ENCODE results near the gene KLHL29. TPM values are rescaled to one million over a fixed set of nuclear protein-coding genes. Genes with fewer than 3 reads are reported as not detected.

The KLHL29 gene
- total RNA-seq, 1 experiment from 2014 or later: 2.4 TPM

DNA sequence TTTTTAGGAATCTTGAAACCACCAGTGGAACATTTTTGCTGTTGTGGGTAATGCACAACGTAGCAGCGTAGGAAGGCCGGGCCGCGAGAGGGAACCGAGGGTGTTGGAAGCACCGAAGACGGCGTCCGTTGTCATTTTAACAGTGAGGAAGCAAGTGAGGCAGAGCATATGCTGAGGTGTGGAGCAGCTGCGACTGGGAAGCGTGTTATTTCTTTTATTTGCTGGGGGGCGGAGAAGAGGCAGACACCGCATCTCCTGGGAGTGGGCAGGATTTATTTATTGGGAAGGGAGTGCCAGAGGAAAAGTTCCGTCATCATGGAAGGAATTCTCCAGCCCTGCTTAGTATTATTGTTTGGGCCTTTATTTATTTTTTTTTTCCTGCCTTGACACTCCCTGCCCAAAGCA is 232.8 kb downstream of the KLHL29 start:
- Histone ChIP-seq H4K5ac (ENCODE audit: insufficient read length, low read depth, low read length) (no peak overlapping the region), H3K9ac (ENCODE audit: extremely low read depth, insufficient read length, low read length) (no peak overlapping the region), H4K8ac (replicated peaks; ENCODE audit: insufficient read length, low read depth, low read length) (no peak overlapping the region), H4K20me1 (ENCODE audit: control insufficient read depth, insufficient read depth, insufficient read length) (no peaks in the 10 kb centered on the region), H2BK15ac (ENCODE audit: low read depth, low read length) (no peak overlapping the region), H3K27ac (ENCODE audit: insufficient read length, low read depth, low read length) (no peak overlapping the region), H2BK5ac (ENCODE audit: insufficient read length, low read length) (no peak overlapping the region), H2BK20ac (ENCODE audit: low read depth, low read length, poor library complexity, severe bottlenecking) (no peak overlapping the region), H3T11ph (ENCODE audit: low read length) (no peak overlapping the region), H3K79me1 (ENCODE audit: insufficient read depth, low read depth, low read length, poor library complexity, severe bottlenecking) (no peaks in the 10 kb centered on the region), H2BK12ac (ENCODE audit: insufficient read length, low read depth, low read length) (no peak overlapping the region), H3K27me3 (ENCODE audit: insufficient read depth, low read length) (no peaks in the 10 kb centered on the region), H3K79me2 (ENCODE audit: insufficient read depth, low read length) (no peaks in the 10 kb centered on the region), H2AFZ (ENCODE audit: low read length) (no peak overlapping the region), H3K23ac (ENCODE audit: insufficient read length, low read depth, low read length) (no peak overlapping the region), H3K9me3 (ENCODE audit: control insufficient read depth, low read depth, low read length) (no peaks in the 10 kb centered on the region), H2BK120ac (ENCODE audit: low read depth, low read length, poor library complexity, severe bottlenecking) (no peak overlapping the region), H3K4ac (ENCODE audit: low read depth, low read length) (no peak overlapping the region), H3K4me2 (ENCODE audit: insufficient read depth, insufficient read length, low read length) (no peak overlapping the region), H4K91ac (ENCODE audit: insufficient read length, low read depth, low read length) (no peak overlapping the region), H3K14ac (ENCODE audit: insufficient read depth, low read length) (no peak overlapping the region), H3K4me1 (ENCODE audit: insufficient read depth, low read length) (no peaks in the 10 kb centered on the region; the same call in 1 of the 2 replicates), H2AK5ac (ENCODE audit: insufficient read length, low read length) (no peak overlapping the region), H3K56ac (ENCODE audit: insufficient read length, low read depth, low read length) (no peak overlapping the region), H3K18ac (ENCODE audit: insufficient read length, low read depth, low read length) (no peak overlapping the region), H3K23me2 (ENCODE audit: insufficient read length, low read depth, low read length, poor library complexity, severe bottlenecking) (no peaks in the 10 kb centered on the region)
- peak overlapping the region in 1 of 3 experiments; percentile 95; a peak in 2 of 7 replicates for H3K27ac Mint-ChIP-seq
- TF ChIP-seq, protein P1, sequence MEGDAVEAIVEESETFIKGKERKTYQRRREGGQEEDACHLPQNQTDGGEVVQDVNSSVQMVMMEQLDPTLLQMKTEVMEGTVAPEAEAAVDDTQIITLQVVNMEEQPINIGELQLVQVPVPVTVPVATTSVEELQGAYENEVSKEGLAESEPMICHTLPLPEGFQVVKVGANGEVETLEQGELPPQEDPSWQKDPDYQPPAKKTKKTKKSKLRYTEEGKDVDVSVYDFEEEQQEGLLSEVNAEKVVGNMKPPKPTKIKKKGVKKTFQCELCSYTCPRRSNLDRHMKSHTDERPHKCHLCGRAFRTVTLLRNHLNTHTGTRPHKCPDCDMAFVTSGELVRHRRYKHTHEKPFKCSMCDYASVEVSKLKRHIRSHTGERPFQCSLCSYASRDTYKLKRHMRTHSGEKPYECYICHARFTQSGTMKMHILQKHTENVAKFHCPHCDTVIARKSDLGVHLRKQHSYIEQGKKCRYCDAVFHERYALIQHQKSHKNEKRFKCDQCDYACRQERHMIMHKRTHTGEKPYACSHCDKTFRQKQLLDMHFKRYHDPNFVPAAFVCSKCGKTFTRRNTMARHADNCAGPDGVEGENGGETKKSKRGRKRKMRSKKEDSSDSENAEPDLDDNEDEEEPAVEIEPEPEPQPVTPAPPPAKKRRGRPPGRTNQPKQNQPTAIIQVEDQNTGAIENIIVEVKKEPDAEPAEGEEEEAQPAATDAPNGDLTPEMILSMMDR (conservative IDR thresholded peaks at IDR 0.05): no peak
- H3K4me3 Mint-ChIP-seq: no peak overlapping the region
- DNase-seq: no peak
- H3K27me3 Mint-ChIP-seq (ENCODE audit: low read depth): no peaks in the 10 kb centered on the region; the same call in none of the 2 replicates
- peaks cover 32 to 39% of the 10 kb centered on the region in 2 experiments for H3K4me1 Mint-ChIP-seq
- peaks cover 0 to 3% (median 0%) of the 10 kb centered on the region in 3 experiments; a peak in 1 of 7 replicates for H3K36me3 Mint-ChIP-seq (ENCODE audit: insufficient read depth in 1 of 3, low read depth in 3 of 3)
- peaks cover 0 to 1% of the 10 kb centered on the region in 2 experiments; a peak in 1 of 5 replicates for H3K9me3 Mint-ChIP-seq
- WGBS (ENCODE audit: extremely low coverage, insufficient read length, low lambda C conversion rate): no CpG with 5 or more reads among the region's 15 CpGs
